Measurements from ENCODE around the gene SBNO2. TPM values are rescaled to one million over a fixed set of nuclear protein-coding genes. Genes with fewer than 3 reads are reported as not detected.
A peak's percentile ranks its signal among the peaks of the same experiment; 100 is the strongest.

Gene SBNO2
- total and polyA plus RNA-seq, 9 of the 15 experiments (the other 6 are each of a cell fraction or from before 2014, with no cell fraction given): 0.01 to 46.2 (median 6.7) TPM

DNA sequence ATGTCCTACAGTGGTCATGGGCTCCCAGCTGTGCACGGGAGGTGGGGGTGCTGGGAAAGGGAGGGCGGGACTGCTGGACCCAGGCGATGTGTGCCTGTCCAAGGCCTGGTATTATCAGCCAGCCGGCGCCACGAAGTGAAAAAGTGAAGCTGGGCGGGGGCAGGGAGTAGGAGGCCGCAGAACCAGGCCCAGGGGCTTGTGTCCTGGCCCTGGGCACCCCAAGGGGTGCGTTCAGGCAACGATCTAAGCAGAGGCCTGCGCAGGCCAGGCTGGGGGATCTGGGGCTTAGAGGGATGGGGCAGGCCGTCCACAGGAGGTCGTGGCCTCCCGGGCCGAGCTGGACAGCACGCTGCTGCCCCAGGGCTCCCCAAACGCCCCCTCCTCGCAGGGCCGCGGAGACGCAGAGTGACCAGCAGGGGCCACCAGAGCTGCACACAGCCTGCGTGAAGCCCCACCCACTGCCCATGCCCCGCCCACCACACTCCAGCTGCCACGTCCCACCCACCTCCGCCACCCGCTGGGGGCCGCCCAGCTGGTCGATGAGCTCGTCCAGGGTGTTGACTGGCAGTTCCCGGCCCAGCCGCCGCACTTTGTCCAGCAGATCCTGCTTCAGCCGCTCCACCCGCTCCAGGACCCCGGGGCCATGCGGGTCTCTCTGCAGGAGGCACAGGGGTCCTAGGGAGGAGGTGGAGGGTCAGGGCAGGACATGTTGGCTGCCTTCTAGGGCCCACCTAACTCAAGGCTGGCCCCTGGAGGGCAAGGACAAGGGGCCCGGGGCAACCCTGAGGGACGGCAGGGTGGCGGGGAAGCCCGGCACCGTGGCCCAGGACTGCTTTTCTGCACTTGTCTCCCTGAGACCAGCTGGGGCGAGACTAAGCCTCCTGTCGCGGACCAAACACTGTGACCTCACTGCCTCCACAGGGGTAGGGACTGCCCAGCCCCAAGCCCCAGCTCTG, 60.8 kb downstream of the SBNO2 start (continued):
- TF ChIP-seq, protein P1, sequence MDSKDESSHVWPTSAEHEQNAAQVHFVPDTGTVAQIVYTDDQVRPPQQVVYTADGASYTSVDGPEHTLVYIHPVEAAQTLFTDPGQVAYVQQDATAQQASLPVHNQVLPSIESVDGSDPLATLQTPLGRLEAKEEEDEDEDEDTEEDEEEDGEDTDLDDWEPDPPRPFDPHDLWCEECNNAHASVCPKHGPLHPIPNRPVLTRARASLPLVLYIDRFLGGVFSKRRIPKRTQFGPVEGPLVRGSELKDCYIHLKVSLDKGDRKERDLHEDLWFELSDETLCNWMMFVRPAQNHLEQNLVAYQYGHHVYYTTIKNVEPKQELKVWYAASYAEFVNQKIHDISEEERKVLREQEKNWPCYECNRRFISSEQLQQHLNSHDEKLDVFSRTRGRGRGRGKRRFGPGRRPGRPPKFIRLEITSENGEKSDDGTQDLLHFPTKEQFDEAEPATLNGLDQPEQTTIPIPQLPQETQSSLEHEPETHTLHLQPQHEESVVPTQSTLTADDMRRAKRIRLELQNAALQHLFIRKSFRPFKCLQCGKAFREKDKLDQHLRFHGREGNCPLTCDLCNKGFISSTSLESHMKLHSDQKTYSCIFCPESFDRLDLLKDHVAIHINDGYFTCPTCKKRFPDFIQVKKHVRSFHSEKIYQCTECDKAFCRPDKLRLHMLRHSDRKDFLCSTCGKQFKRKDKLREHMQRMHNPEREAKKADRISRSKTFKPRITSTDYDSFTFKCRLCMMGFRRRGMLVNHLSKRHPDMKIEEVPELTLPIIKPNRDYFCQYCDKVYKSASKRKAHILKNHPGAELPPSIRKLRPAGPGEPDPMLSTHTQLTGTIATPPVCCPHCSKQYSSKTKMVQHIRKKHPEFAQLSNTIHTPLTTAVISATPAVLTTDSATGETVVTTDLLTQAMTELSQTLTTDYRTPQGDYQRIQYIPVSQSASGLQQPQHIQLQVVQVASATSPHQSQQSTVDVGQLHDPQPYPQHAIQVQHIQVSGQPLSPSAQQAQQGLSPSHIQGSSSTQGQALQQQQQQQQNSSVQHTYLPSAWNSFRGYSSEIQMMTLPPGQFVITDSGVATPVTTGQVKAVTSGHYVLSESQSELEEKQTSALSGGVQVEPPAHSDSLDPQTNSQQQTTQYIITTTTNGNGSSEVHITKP (IDR thresholded peaks at IDR 0.05; ENCODE audit: partially characterized antibody): peak; percentile 78
- TF ChIP-seq ZNF124 (CRISPR knock-in tag; IDR thresholded peaks at IDR 0.05) (no peak), CAMTA2 (CRISPR knock-in tag; conservative IDR thresholded peaks at IDR 0.05) (no peak), EGR1 (conservative IDR thresholded peaks at IDR 0.05) (peak; percentile 88), ILK (tag; IDR thresholded peaks at IDR 0.05; ENCODE audit: borderline replicate concordance, low read depth) (no peak), TARDBP (IDR thresholded peaks at IDR 0.05) (no peak), ZNF507 (tag; conservative IDR thresholded peaks at IDR 0.05) (no peak), ZFP1 (CRISPR knock-in tag; IDR thresholded peaks at IDR 0.05) (no peak), HEY1 (CRISPR knock-in tag; IDR thresholded peaks at IDR 0.05; ENCODE audit: borderline replicate concordance) (no peak), FOXA1 (IDR thresholded peaks at IDR 0.05; ENCODE audit: borderline replicate concordance) (no peak), PHF21A (IDR thresholded peaks at IDR 0.05; ENCODE audit: borderline replicate concordance, low read depth) (no peak), ZNF699 (CRISPR knock-in tag; IDR thresholded peaks at IDR 0.05; ENCODE audit: insufficient replicate concordance) (no peak), TEAD1 (CRISPR knock-in tag; IDR thresholded peaks at IDR 0.05) (no peak), RUNX1 (IDR thresholded peaks at IDR 0.05; ENCODE audit: low read depth) (no peak), HMG20B (CRISPR knock-in tag; IDR thresholded peaks at IDR 0.05) (no peak)
- TF ChIP-seq, protein P2, sequence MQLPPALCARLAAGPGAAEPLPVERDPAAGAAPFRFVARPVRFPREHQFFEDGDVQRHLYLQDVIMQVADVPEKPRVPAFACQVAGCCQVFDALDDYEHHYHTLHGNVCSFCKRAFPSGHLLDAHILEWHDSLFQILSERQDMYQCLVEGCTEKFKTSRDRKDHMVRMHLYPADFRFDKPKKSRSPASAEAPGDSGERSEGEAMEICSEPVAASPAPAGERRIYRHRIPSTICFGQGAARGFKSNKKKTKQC (CRISPR knock-in tag; IDR thresholded peaks at IDR 0.05): no peak
- TF ChIP-seq, protein P3, sequence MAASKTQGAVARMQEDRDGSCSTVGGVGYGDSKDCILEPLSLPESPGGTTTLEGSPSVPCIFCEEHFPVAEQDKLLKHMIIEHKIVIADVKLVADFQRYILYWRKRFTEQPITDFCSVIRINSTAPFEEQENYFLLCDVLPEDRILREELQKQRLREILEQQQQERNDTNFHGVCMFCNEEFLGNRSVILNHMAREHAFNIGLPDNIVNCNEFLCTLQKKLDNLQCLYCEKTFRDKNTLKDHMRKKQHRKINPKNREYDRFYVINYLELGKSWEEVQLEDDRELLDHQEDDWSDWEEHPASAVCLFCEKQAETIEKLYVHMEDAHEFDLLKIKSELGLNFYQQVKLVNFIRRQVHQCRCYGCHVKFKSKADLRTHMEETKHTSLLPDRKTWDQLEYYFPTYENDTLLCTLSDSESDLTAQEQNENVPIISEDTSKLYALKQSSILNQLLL (CRISPR knock-in tag; IDR thresholded peaks at IDR 0.05; ENCODE audit: borderline replicate concordance): no peak
- TF ChIP-seq, protein P4, sequence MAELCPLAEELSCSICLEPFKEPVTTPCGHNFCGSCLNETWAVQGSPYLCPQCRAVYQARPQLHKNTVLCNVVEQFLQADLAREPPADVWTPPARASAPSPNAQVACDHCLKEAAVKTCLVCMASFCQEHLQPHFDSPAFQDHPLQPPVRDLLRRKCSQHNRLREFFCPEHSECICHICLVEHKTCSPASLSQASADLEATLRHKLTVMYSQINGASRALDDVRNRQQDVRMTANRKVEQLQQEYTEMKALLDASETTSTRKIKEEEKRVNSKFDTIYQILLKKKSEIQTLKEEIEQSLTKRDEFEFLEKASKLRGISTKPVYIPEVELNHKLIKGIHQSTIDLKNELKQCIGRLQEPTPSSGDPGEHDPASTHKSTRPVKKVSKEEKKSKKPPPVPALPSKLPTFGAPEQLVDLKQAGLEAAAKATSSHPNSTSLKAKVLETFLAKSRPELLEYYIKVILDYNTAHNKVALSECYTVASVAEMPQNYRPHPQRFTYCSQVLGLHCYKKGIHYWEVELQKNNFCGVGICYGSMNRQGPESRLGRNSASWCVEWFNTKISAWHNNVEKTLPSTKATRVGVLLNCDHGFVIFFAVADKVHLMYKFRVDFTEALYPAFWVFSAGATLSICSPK (IDR thresholded peaks at IDR 0.05; ENCODE audit: borderline replicate concordance): no peak
- TF ChIP-seq, protein P5, sequence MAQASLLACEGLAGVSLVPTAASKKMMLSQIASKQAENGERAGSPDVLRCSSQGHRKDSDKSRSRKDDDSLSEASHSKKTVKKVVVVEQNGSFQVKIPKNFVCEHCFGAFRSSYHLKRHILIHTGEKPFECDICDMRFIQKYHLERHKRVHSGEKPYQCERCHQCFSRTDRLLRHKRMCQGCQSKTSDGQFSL (CRISPR knock-in tag; IDR thresholded peaks at IDR 0.05): no peak
- TF ChIP-seq, protein P5 (tag; IDR thresholded peaks at IDR 0.05): no peak
